WERI-Rb-1 (cell line): ENCODE results near the gene KIAA0825.

Experiments
- DNase-seq: peaks from one replicate; pipeline ENCODE4 v3.0.0-alpha.2; 2020
- H3K27ac ChIP-seq: fragments of 250-450 bp; sonication (Bioruptor Pico); 2 replicates; pipeline ENCODE4 v1.5.1; 2020; ENCODE audit warnings: mild to moderate bottlenecking, moderate library complexity
- H3K27me3 ChIP-seq: fragments of 250-450 bp; sonication (Bioruptor Pico); 2 replicates; pipeline ENCODE4 v1.5.1; 2021; ENCODE audit warnings: mild to moderate bottlenecking, low read depth, moderate library complexity; ENCODE audit not compliant: insufficient read depth, severe bottlenecking
- H3K36me3 ChIP-seq: fragments of 250-450 bp; sonication (Bioruptor Pico); 2 replicates; pipeline ENCODE4 v1.5.1; 2020; ENCODE audit warnings: mild to moderate bottlenecking, moderate library complexity
- H3K4me3 ChIP-seq: 2 replicates; pipeline ENCODE4 v1.5.1; 2011; ENCODE audit warnings: low read depth, mild to moderate bottlenecking, control low read depth, low read length
- H3K9me3 ChIP-seq: fragments of 250-450 bp; sonication (Bioruptor Pico); 2 replicates; pipeline ENCODE4 v1.5.1; 2021; ENCODE audit warnings: mild to moderate bottlenecking, moderate library complexity; ENCODE audit not compliant: severe bottlenecking
- CTCF ChIP-seq: IDR thresholded peaks from 2 replicates; pipeline ENCODE4 v1.5.1; 2011; ENCODE audit warnings: low read depth, mild to moderate bottlenecking, control low read depth, inconsistent platforms, low read length

KIAA0825 gene

DNA sequence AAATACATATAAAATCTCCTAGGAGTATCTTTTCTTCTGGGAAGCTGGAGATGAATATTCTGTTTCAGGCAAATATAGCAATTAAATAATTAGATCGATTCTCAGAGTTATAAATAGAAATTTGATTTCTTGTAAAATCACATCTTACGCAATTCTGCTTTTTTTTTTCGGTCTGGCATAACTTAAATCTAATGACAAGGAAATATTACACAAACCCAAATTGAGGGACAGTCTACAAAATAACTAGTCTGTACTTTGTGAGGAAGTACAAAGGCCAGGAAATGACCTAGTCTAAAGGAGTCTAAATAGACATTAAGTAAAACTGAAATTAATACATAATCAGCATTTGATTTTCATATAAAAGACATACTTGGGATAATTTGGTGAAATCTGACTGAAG, 133.3 kb downstream of the KIAA0825 start:
- no peak overlapping the region for H3K27ac ChIP-seq
- H3K36me3 ChIP-seq, result no peaks in the 10 kb centered on the region
- no peak overlapping the region for H3K4me3 ChIP-seq
- no peak for DNase-seq
- H3K9me3 ChIP-seq, result no peaks in the 10 kb centered on the region
- no peak for TF ChIP-seq CTCF
- H3K27me3 ChIP-seq, result no peaks in the 10 kb centered on the region

- Histone ChIP-seq H3K27ac (no peak overlapping the region), H3K4me3 (no peak overlapping the region), H3K36me3 (no peaks in the 10 kb centered on the region), H3K9me3 (no peaks in the 10 kb centered on the region), H3K27me3 (no peaks in the 10 kb centered on the region)
- DNase-seq, result no peak
- TF ChIP-seq CTCF, result no peak
Observed at GRCh38 chr5:94481059-94481458, 137.3 kb downstream of the KIAA0825 start.

DNA sequence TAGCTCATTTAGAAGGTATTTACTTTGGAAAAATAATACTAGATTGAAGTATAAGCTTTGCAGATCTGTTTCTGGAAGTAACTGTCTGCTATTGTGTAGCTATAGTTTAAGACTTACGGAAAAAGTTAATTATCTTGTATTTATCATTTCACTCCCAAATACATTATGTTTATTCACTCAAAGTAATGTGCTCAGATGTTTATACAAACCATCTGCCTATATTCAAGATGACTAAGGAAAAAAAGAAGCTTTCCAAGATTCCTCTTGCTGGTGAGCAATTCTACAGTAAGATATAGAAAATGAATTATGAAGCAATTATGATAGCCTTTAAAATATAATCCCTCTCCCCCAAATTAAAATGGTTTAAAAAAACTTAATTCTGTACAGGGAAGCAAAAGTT, 137.9 kb downstream of the KIAA0825 start:
- Histone ChIP-seq H3K4me3 (no peak overlapping the region), H3K27me3 (no peaks in the 10 kb centered on the region), H3K36me3 (no peaks in the 10 kb centered on the region), H3K27ac (no peak overlapping the region), H3K9me3 (no peaks in the 10 kb centered on the region)
- TF ChIP-seq CTCF, result no peak
- no peak for DNase-seq

- H3K27ac ChIP-seq, result no peak overlapping the region
- no peaks in the 10 kb centered on the region for H3K36me3 ChIP-seq
- no peak for DNase-seq
- H3K27me3 ChIP-seq, result no peaks in the 10 kb centered on the region
- no peak overlapping the region for H3K4me3 ChIP-seq
- H3K9me3 ChIP-seq, result no peaks in the 10 kb centered on the region
- TF ChIP-seq CTCF, result no peak
Observed at GRCh38 chr5:94473936-94474335, 144.5 kb downstream of the KIAA0825 start.

GRCh38 chr5:94471521-94471920, 146.9 kb downstream of the KIAA0825 start:
- no peak for TF ChIP-seq CTCF
- Histone ChIP-seq H3K9me3 (no peaks in the 10 kb centered on the region), H3K27ac (no peak overlapping the region), H3K4me3 (no peak overlapping the region), H3K36me3 (no peaks in the 10 kb centered on the region), H3K27me3 (no peaks in the 10 kb centered on the region)
- no peak for DNase-seq

- H3K27me3 ChIP-seq, result no peaks in the 10 kb centered on the region
- DNase-seq, result no peak
- H3K9me3 ChIP-seq, result no peaks in the 10 kb centered on the region
- H3K36me3 ChIP-seq, result no peaks in the 10 kb centered on the region
- no peak overlapping the region for H3K4me3 ChIP-seq
- no peak for TF ChIP-seq CTCF
- H3K27ac ChIP-seq, result no peak overlapping the region
Observed at GRCh38 chr5:94470802-94471201, 147.6 kb downstream of the KIAA0825 start.
